ENCODE data around the gene SLC29A3.

Gene SLC29A3

GRCh38 chr10:71302451-71302850 lies 16.6 kb upstream of the SLC29A3 start:
- TF ChIP-seq GATA2 (IDR thresholded peaks at IDR 0.05; ENCODE audit: low read depth, low read length) (no peak), GATA3 (IDR thresholded peaks at IDR 0.05; ENCODE audit: low read depth, low read length) (no peak)

DNA sequence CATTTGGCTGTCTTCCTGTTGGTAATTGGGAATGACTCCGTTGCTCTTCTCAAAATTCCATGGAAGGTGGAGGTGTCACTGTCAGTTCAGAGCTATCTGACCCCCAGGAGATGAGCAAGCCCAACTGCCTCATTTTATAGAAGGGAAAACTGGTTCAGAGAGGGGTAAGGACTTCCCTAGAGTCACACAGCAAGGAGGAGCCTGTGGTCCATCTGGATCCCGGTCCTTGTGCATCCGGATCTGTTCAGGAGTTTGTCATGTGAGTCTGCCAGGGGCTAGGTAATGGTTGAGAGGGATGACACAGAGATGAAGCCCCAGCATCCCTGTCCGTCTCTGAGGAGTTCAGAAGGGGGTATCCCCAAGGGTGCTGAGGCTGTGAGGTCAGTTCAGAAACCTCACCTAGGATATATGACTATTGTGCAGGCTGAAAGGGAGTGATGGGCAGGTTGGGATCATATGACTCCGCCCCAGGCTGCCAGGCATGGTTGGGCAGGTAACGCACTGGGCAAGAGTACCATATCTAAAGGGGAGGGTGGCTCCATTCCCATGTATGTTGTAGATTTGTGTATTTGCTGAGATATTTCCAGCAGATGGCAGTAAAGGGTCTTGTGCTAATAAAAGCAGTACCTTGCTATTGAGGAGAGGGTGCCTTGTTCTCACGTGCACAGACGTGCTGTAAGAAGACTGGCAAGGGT lies 16.0 kb upstream of the SLC29A3 start:
- TF ChIP-seq GATA3 (IDR thresholded peaks at IDR 0.05; ENCODE audit: low read depth, low read length) (no peak), GATA2 (IDR thresholded peaks at IDR 0.05; ENCODE audit: low read depth, low read length) (no peak)

GRCh38 chr10:71303569-71303907 lies 15.5 kb upstream of the SLC29A3 start:
- TF ChIP-seq GATA2 (IDR thresholded peaks at IDR 0.05; ENCODE audit: low read depth, low read length) = no peak
- no peak for TF ChIP-seq GATA3 (IDR thresholded peaks at IDR 0.05; ENCODE audit: low read depth, low read length)

- TF ChIP-seq GATA3 (IDR thresholded peaks at IDR 0.05; ENCODE audit: low read depth, low read length) (no peak), GATA2 (IDR thresholded peaks at IDR 0.05; ENCODE audit: low read depth, low read length) (no peak)
Measured at GRCh38 chr10:71304914-71305313, 14.1 kb upstream of the SLC29A3 start.

DNA sequence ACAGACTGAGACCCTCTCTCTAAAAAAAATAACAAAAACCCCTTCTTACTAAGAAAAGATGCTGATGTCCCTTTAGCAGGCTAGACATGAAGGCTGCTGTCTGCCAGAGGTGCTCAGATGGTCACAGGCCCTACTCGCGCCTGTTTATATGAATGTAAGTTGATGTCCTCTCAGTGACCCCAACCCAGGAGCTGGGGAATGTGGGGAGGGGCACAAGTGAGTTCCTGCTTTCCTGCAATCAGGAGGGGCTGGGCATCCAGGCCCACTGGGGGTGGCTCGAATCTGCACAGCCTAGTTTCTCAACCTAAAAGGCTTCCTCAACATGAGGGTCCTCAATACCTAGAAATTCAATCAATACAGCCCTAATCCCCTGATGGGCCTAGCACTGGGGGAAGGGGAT lies 12.1 kb upstream of the SLC29A3 start:
- no peak for TF ChIP-seq GATA3 (IDR thresholded peaks at IDR 0.05; ENCODE audit: low read depth, low read length)
- no peak for TF ChIP-seq GATA2 (IDR thresholded peaks at IDR 0.05; ENCODE audit: low read depth, low read length)

DNA sequence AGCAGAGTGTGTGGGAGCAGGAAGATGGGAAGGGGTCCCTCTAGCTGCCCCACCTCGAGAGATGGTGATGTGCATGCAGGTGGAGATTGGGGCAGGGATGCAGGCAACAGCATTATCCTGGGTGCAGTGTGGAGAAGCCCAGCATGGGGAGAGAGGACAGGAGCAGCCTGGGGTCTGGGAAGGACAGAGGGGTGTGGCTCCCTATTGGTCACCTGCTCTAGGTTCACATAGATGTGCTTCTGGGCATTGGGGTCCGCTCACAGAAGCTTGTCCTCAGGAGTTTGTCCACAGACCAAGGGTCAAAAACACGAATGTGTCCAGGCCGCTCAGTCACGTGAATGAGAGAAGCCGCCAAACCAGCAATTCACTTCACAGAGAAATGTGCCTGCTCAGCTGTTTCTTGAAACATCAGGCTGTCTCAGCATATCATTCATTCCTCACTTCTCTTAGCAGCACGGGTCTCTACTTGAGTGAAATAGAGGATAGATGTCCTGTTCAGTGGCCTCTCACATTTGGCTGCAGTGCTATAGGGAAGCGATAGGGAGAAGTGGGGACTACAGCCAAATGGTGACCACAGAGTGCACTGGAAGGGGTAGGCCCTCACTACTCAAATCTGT lies 11.5 kb upstream of the SLC29A3 start:
- TF ChIP-seq GATA2 (IDR thresholded peaks at IDR 0.05; ENCODE audit: low read depth, low read length) (no peak), GATA3 (IDR thresholded peaks at IDR 0.05; ENCODE audit: low read depth, low read length) (no peak)

DNA sequence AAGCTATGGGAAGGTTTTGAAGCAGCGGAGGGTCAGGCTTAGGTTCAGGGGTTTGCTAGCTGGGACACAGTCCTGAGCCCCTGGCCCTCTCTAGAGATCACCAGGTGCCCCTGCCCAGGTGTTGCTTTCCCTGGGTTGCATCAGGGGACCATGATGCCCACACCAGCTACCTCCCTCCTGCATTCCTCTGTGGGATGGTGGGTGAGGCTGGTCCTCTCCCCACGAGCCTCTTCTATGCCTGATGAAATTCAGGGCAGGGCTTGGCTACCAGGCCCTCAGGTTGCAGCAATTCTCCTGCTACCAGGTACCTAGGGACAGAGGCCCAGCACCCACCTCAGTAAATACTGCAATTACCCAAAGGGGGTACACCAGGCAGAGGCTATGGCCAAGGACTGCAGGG lies 10.8 kb upstream of the SLC29A3 start:
- TF ChIP-seq GATA2 (IDR thresholded peaks at IDR 0.05; ENCODE audit: low read depth, low read length) (no peak), GATA3 (IDR thresholded peaks at IDR 0.05; ENCODE audit: low read depth, low read length) (no peak)

GRCh38 chr10:71308985-71309384 lies 10.1 kb upstream of the SLC29A3 start:
- TF ChIP-seq GATA3 (IDR thresholded peaks at IDR 0.05; ENCODE audit: low read depth, low read length) (no peak), GATA2 (IDR thresholded peaks at IDR 0.05; ENCODE audit: low read depth, low read length) (no peak; the same call in 1 of the 2 replicates)

DNA sequence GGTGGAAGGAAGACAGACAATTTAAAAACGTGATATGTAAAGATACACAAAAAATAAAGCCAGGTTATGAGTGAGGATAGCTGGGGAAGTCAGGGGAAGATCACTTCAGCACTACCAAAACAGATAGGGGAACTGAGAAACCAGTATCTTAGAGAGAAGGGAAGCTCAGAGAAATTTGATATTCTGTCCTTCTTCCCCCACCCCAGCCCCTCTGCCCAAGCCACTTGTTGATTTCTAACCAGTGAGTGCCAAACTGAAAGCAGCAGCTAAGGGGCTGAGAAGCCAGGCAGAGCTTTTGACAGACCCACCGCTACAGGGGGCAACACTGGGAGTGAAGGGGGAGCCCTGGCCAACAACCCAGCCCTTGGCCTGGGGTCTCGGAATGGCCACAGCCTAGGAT lies 9.1 kb upstream of the SLC29A3 start:
- no peak for TF ChIP-seq GATA2 (IDR thresholded peaks at IDR 0.05; ENCODE audit: low read depth, low read length)
- no peak for TF ChIP-seq GATA3 (IDR thresholded peaks at IDR 0.05; ENCODE audit: low read depth, low read length)

DNA sequence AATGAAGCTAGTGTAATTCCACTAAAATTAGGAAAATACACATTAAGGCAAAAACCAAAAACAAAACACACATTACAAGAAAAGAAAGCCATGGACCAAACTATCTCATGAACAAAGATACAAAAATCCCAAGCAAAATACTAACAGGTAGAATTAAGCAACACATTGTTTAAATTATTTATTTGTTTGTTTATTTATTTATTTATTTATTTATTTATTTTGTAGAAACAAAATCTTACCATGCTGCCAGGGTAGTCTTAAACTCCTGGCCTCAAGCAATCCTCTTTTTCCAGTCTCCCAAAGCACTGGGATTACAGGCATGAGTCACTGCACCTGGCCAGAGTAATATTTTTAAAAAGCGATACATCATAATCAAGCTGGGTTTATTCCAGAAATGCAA lies 6.8 kb upstream of the SLC29A3 start:
- TF ChIP-seq GATA2 (IDR thresholded peaks at IDR 0.05; ENCODE audit: low read depth, low read length) = no peak
- TF ChIP-seq GATA3 (IDR thresholded peaks at IDR 0.05; ENCODE audit: low read depth, low read length) = no peak

- no peak for TF ChIP-seq GATA2 (IDR thresholded peaks at IDR 0.05; ENCODE audit: low read depth, low read length)
- no peak for TF ChIP-seq GATA3 (IDR thresholded peaks at IDR 0.05; ENCODE audit: low read depth, low read length)
Measured at GRCh38 chr10:71312811-71313789, 6.0 kb upstream of the SLC29A3 start.

- TF ChIP-seq GATA2 (IDR thresholded peaks at IDR 0.05; ENCODE audit: low read depth, low read length) (no peak), GATA3 (IDR thresholded peaks at IDR 0.05; ENCODE audit: low read depth, low read length) (no peak)
Measured at GRCh38 chr10:71314028-71314693, 4.9 kb upstream of the SLC29A3 start.

GRCh38 chr10:71314694-71315225 lies 4.3 kb upstream of the SLC29A3 start:
- no peak for TF ChIP-seq GATA3 (IDR thresholded peaks at IDR 0.05; ENCODE audit: low read depth, low read length)
- TF ChIP-seq GATA2 (IDR thresholded peaks at IDR 0.05; ENCODE audit: low read depth, low read length) = no peak
